ENCODE results near the gene RAD51B. TPM values are rescaled to one million over a fixed set of nuclear protein-coding genes. Genes with fewer than 3 reads are reported as not detected.

The RAD51B gene
- total and polyA plus RNA-seq, 8 donors, result 1.8 to 30.7 (median 15.3) TPM

- Histone ChIP-seq H3K36me3 (no peaks in the 10 kb centered on the region), H3K4me3 (no peak overlapping the region), H3K4me1 (peaks cover 35 to 84% (median 64%) of the 10 kb centered on the region in 4 donors), H3K27me3 (no peaks in the 10 kb centered on the region), H3K9me3 (no peaks in the 10 kb centered on the region), H3K27ac (peak overlapping the region in 3 of 5 donors; percentile 26 to 68 (median 56))
- intact Hi-C loops (cut with DNase I; ENCODE audit: low total_unique reads), result no loop called here
- peak; percentile 53 to 70 for DNase-seq
- WGBS, 5 donors, result 35 to 61% (median 44%) methylated on average over 7 to 11 of the region's 11 CpGs
- TF ChIP-seq, protein P1, sequence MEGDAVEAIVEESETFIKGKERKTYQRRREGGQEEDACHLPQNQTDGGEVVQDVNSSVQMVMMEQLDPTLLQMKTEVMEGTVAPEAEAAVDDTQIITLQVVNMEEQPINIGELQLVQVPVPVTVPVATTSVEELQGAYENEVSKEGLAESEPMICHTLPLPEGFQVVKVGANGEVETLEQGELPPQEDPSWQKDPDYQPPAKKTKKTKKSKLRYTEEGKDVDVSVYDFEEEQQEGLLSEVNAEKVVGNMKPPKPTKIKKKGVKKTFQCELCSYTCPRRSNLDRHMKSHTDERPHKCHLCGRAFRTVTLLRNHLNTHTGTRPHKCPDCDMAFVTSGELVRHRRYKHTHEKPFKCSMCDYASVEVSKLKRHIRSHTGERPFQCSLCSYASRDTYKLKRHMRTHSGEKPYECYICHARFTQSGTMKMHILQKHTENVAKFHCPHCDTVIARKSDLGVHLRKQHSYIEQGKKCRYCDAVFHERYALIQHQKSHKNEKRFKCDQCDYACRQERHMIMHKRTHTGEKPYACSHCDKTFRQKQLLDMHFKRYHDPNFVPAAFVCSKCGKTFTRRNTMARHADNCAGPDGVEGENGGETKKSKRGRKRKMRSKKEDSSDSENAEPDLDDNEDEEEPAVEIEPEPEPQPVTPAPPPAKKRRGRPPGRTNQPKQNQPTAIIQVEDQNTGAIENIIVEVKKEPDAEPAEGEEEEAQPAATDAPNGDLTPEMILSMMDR (IDR thresholded peaks at IDR 0.05), result no peak
- no peak for TF ChIP-seq POLR2AphosphoS5 (IDR thresholded peaks at IDR 0.05)
- no peak for TF ChIP-seq POLR2A (IDR thresholded peaks at IDR 0.05)
- TF ChIP-seq EP300 (IDR thresholded peaks at IDR 0.05), result no peak
Observed at GRCh38 chr14:68676511-68676943, 856.9 kb downstream of the RAD51B start.

DNA sequence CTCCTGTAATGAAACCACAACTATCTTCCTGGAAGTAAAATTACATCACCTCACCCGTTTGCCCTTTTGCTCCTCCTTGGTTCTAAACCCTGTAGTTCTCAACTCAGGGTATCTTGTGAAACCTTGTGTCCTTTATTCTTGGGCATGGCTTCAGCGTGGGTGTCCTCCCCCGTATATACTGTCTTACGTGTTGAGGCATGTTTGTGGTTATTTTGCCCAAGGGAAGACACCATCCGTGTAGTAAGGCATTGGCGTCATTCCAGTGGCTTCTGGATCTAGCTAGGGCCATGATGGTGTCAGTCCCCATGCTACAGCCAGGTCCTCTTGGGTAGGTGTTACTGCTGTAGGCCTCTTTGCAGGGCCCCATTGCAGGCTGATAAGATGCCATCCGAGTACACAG is 857.9 kb downstream of the RAD51B start:
- 77 to 84% (median 82%) methylated on average over 7 of the region's 7 CpGs for WGBS, 5 donors
- no peak for TF ChIP-seq POLR2A (IDR thresholded peaks at IDR 0.05)
- no peak for TF ChIP-seq POLR2AphosphoS5 (IDR thresholded peaks at IDR 0.05)
- no peak for TF ChIP-seq EP300 (IDR thresholded peaks at IDR 0.05)
- TF ChIP-seq, protein P1 (IDR thresholded peaks at IDR 0.05), result no peak
- H3K36me3 ChIP-seq, result no peaks in the 10 kb centered on the region
- intact Hi-C loops (cut with DNase I; ENCODE audit: low total_unique reads), result no loop called here
- H3K4me3 ChIP-seq, result no peak overlapping the region
- no peak for DNase-seq
- H3K9me3 ChIP-seq, result no peaks in the 10 kb centered on the region
- peak overlapping the region in 3 of 5 donors; percentile 10 to 68 (median 46) for H3K27ac ChIP-seq
- no peaks in the 10 kb centered on the region for H3K27me3 ChIP-seq
- H3K4me1 ChIP-seq, result peaks cover 28 to 84% (median 63%) of the 10 kb centered on the region in 4 donors

DNA sequence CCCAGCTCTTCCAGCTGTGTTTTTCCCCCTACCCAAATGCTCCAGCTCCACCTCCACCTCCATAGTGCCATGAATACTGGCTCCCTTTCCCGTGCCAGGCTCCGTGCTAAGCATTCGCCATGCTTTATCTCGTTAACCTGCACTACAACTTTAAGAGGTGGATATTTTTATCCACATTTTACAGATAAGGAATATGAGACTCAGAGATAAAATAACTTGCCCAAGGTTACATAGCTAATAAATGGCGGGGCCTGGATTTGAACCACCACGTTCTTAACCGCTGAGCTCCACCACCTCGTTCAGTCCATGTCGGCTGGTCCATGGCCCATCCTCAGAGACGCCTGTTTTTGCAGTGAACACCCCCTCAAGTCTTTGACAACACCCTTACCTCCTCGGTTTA is 858.3 kb downstream of the RAD51B start:
- no peak for TF ChIP-seq POLR2A (IDR thresholded peaks at IDR 0.05)
- no peak for TF ChIP-seq POLR2AphosphoS5 (IDR thresholded peaks at IDR 0.05)
- TF ChIP-seq, protein P1 (IDR thresholded peaks at IDR 0.05), result no peak
- no peak for TF ChIP-seq EP300 (IDR thresholded peaks at IDR 0.05)
- WGBS, 5 donors, result 40 to 74% (median 55%) methylated on average over 11 of the region's 11 CpGs
- intact Hi-C loops (cut with DNase I; ENCODE audit: low total_unique reads), result no loop called here
- no peak for DNase-seq
- Histone ChIP-seq H3K4me3 (no peak overlapping the region), H3K36me3 (no peaks in the 10 kb centered on the region), H3K27ac (peak overlapping the region in 3 of 5 donors; percentile 10 to 76 (median 68)), H3K9me3 (no peaks in the 10 kb centered on the region), H3K4me1 (peaks cover 24 to 82% (median 60%) of the 10 kb centered on the region in 4 donors), H3K27me3 (no peaks in the 10 kb centered on the region)

DNA sequence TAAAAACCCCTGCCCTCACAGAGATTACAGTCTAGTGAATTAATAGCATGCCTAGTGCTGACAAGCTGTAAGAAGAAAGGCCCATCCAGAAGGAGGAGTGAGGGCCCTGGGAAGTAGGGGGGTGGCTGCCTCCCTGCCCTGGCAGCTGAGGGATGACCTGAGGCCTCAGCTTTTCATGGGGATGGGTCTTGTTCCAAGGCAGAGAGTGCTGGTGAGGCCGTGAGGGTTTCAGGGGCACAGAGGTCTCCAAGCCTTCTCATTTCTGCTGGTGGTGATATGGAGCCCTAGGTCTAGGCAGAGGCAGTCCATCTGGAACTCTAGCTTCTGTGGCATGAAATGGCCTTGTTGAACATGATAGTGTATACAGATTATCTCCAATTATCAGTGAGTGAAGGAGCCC is 858.9 kb downstream of the RAD51B start:
- intact Hi-C loops (cut with DNase I; ENCODE audit: low total_unique reads), result no loop called here
- peak overlapping the region in 2 of 5 donors; percentile 68 to 76 for H3K27ac ChIP-seq
- no peak overlapping the region for H3K4me3 ChIP-seq
- DNase-seq, result no peak
- no peaks in the 10 kb centered on the region for H3K27me3 ChIP-seq
- peaks cover 29 to 82% (median 61%) of the 10 kb centered on the region in 4 donors for H3K4me1 ChIP-seq
- H3K36me3 ChIP-seq, result no peaks in the 10 kb centered on the region
- no peak for TF ChIP-seq POLR2AphosphoS5 (IDR thresholded peaks at IDR 0.05)
- TF ChIP-seq, protein P1 (IDR thresholded peaks at IDR 0.05), result no peak
- TF ChIP-seq POLR2A (IDR thresholded peaks at IDR 0.05), result no peak
- no peak for TF ChIP-seq EP300 (IDR thresholded peaks at IDR 0.05)
- 91 to 100% (median 100%) methylated on average over 1 of the region's 1 CpG for WGBS, 5 donors
- H3K9me3 ChIP-seq, result no peaks in the 10 kb centered on the region
